GM19438 (cell line): ENCODE measurements around the gene NOTCH4.

Source experiments
- ATAC-seq: cut with Tn5 transposase; IDR thresholded peaks from one replicate; pipeline ENCODE4 v1.9.1; 2021; ENCODE audit warnings: low read depth; ENCODE audit not compliant: unreplicated experiment

NOTCH4 gene

DNA sequence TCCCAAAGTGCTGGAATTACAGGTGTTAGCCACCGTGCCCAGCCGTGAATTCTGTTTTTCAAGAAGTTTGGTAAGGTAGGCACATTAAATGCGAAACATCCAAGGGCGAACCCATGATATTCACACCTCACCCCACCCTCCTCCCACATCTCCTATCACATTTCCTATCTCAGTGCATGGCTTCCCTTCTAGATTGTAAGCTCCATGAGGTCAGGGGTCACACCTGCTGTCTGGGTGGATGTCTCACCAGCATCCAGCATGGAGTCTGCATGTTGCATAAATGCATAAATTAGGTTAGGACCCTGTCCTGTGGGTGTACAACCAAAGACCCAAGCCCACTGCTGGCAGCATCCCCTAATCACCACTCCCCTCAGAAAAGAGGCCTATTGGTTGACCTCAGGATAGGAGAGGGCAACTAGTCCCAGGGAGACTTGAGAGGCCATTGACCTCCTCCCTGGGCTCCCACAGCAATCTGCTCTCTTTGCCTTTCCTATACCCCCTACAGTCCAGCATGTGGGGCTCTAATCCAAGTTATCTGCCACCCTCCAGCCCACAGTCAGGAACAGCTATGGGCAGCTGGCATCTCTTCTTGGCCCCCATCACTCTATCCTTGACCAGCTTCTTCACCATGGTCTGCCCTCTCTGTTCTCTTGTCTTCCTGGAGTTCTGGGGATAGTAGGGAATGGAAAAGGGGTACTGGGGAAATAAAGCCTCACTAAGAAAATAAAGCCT is 76.3 kb downstream of the NOTCH4 start:
- no peak for ATAC-seq

DNA sequence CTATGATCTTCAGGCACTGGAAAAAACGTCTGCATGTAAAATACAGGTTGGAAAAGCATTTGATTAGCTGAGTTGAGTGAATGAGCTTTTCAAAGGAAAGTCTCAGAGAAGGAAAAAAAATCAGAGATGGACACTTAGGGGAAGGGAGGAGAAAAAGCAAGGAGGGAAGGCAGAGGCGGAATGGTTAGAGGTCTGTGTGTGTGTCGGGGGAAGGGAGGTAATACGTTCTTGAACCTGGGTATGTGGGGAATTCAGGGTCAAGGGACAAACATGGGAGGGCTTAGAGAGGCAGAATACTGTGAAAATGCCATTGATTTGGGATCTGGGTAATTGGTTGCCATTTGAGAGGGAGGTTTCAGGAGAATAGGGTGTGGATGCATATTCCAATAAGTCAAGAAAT is 77.2 kb downstream of the NOTCH4 start:
- ATAC-seq = no peak

DNA sequence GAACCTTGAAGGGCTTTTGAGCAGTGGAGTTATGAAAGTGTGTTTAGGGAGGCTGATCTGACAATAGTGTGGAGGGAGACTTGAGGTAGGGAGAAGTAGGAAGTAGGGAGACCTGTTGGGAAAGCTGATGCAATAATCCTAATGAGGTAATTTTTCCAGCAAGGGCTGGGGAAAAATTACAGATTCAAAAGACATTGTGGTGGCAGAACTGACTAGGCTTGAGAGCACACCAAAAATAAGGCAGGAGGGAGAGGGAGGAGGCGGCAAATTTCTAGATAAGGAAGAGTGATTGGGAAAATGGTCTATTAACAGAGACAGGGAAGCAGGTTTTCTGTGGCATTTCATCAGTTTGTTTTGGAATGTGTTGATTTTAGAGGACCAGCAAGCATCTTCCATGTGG is 77.6 kb downstream of the NOTCH4 start:
- no peak for ATAC-seq
